Fibroblast of gingiva (primary cell): ENCODE results near the gene NUFIP1.
"Not testable (repeated sequence)": the region's sequence is repeated elsewhere in the genome, so short reads cannot be mapped to it uniquely, and the experiment has no call there.

Source experiments
- DNase-seq: peaks from one replicate; pipeline ENCODE4 v3.0.0-alpha.2; 2011; ENCODE audit warnings: low read depth

NUFIP1 gene

GRCh38 chr13:44969551-44970484, 19.5 kb downstream of the NUFIP1 start:
- DNase-seq, result peak; percentile 52

- DNase-seq, result no peak
Observed at GRCh38 chr13:44968434-44968815, 20.8 kb downstream of the NUFIP1 start.

GRCh38 chr13:44967704-44968433, 21.4 kb downstream of the NUFIP1 start:
- peak; percentile 37 for DNase-seq

GRCh38 chr13:44961997-44962396, 27.3 kb downstream of the NUFIP1 start:
- DNase-seq, result no peak

GRCh38 chr13:44955406-44955805, 33.9 kb downstream of the NUFIP1 start:
- no peak for DNase-seq

GRCh38 chr13:44954224-44954623, 35.0 kb downstream of the NUFIP1 start:
- no peak for DNase-seq

GRCh38 chr13:44952671-44953070, 36.6 kb downstream of the NUFIP1 start:
- no peak for DNase-seq

GRCh38 chr13:44951184-44951583, 38.1 kb downstream of the NUFIP1 start:
- no peak for DNase-seq

GRCh38 chr13:44943411-44943810, 45.9 kb downstream of the NUFIP1 start:
- not testable (repeated sequence) for DNase-seq

- no peak for DNase-seq
Observed at GRCh38 chr13:44938854-44939253, 50.4 kb downstream of the NUFIP1 start.

GRCh38 chr13:44936246-44936645, 53.0 kb downstream of the NUFIP1 start:
- DNase-seq, result no peak

GRCh38 chr13:44934724-44935123, 54.5 kb downstream of the NUFIP1 start:
- peak; percentile 52 for DNase-seq

GRCh38 chr13:44932850-44933251, 56.4 kb downstream of the NUFIP1 start:
- no peak for DNase-seq

- no peak for DNase-seq
Observed at GRCh38 chr13:44932171-44932849, 57.0 kb downstream of the NUFIP1 start.

- no peak for DNase-seq
Observed at GRCh38 chr13:44930963-44931623, 58.2 kb downstream of the NUFIP1 start.

GRCh38 chr13:44930280-44930679, 59.0 kb downstream of the NUFIP1 start:
- DNase-seq, result no peak

GRCh38 chr13:44929692-44930091, 59.6 kb downstream of the NUFIP1 start:
- no peak for DNase-seq

GRCh38 chr13:44927968-44928367, 61.3 kb downstream of the NUFIP1 start:
- DNase-seq, result no peak

- DNase-seq, result peak; percentile 99
Observed at GRCh38 chr13:44921931-44922758, 67.1 kb downstream of the NUFIP1 start.

GRCh38 chr13:44921246-44921877, 67.9 kb downstream of the NUFIP1 start:
- no peak for DNase-seq

GRCh38 chr13:44920013-44920412, 69.3 kb downstream of the NUFIP1 start:
- no peak for DNase-seq
